Loucy (cell line): Measurements from ENCODE around the gene NPC1L1.

Experiments
- H2AFZ ChIP-seq: fragments of 200-600 bp; sonication (generic); 2 replicates; pipeline ENCODE4 v1.6.0; 2016; ENCODE audit warnings: antibody characterized with exemption, mild to moderate bottlenecking, low read length, moderate library complexity
- H3F3A ChIP-seq: fragments of 200-600 bp; 2 replicates; pipeline ENCODE4 v1.6.0; 2016; ENCODE audit warnings: antibody characterized with exemption, low read depth, mild to moderate bottlenecking
- H3K27me3 ChIP-seq: fragments of 200-600 bp; sonication (generic); 2 replicates; pipeline ENCODE4 v1.6.1; 2014; ENCODE audit warnings: low read length, mild to moderate bottlenecking; ENCODE audit not compliant: insufficient read depth, poor library complexity, severe bottlenecking
- H3K36me3 ChIP-seq: fragments of 200-600 bp; sonication (generic); 2 replicates; pipeline ENCODE4 v1.6.1; 2016; ENCODE audit warnings: low read length; ENCODE audit not compliant: insufficient read depth
- H3K4me1 ChIP-seq: fragments of 200-600 bp; sonication (generic); 2 replicates; pipeline ENCODE4 v1.5.1; 2014; ENCODE audit warnings: low read length, mild to moderate bottlenecking; ENCODE audit not compliant: insufficient read depth, poor library complexity, severe bottlenecking
- H3K4me2 ChIP-seq: fragments of 200-600 bp; sonication (generic); 2 replicates; pipeline ENCODE4 v1.6.0; 2014; ENCODE audit warnings: antibody characterized with exemption, low read length, low read depth, mild to moderate bottlenecking; ENCODE audit not compliant: poor library complexity, severe bottlenecking
- H3K4me3 ChIP-seq: fragments of 200-600 bp; sonication (generic); 2 replicates; pipeline ENCODE4 v1.5.1; 2014; ENCODE audit warnings: low read length, mild to moderate bottlenecking, mixed read lengths; ENCODE audit not compliant: poor library complexity, severe bottlenecking
- H3K79me2 ChIP-seq: fragments of 200-600 bp; sonication (generic); 2 replicates; pipeline ENCODE4 v1.6.1; 2014; ENCODE audit warnings: low read length; ENCODE audit not compliant: insufficient read depth
- H3K9ac ChIP-seq: fragments of 200-600 bp; sonication (generic); 2 replicates; pipeline ENCODE4 v1.6.0; 2014; ENCODE audit warnings: mild to moderate bottlenecking, low read depth, low read length, moderate library complexity; ENCODE audit not compliant: poor library complexity, severe bottlenecking
- H3K9me2 ChIP-seq: fragments of 200-600 bp; sonication (generic); replicated peaks from 2 replicates; pipeline ENCODE4 v1.6.1; 2016; ENCODE audit warnings: low read depth, low read length, mixed read lengths
- H3K9me3 ChIP-seq: fragments of 200-600 bp; sonication (generic); 2 replicates; pipeline ENCODE4 v1.6.1; 2014; ENCODE audit warnings: mild to moderate bottlenecking, antibody characterized with exemption, low read length, low read depth; ENCODE audit not compliant: insufficient read depth
- H4K20me1 ChIP-seq: fragments of 200-600 bp; sonication (generic); 2 replicates; pipeline ENCODE4 v1.6.0; 2014; ENCODE audit warnings: antibody characterized with exemption, low read length, mild to moderate bottlenecking; ENCODE audit not compliant: insufficient read depth, poor library complexity, severe bottlenecking
- EZH2phosphoT487 ChIP-seq: fragments of 200-600 bp; IDR thresholded peaks from 2 replicates; pipeline ENCODE4 v1.6.1; 2018; ENCODE audit warnings: antibody characterized with exemption, mild to moderate bottlenecking, moderate library complexity, borderline replicate concordance
- TF ChIP-seq, protein P1 (sequence below): fragments of 200-600 bp; sonication (generic); conservative IDR thresholded peaks from 2 replicates; pipeline ENCODE4 v1.5.1; 2014; ENCODE audit warnings: mild to moderate bottlenecking, antibody characterized with exemption, low read length

Gene NPC1L1

DNA sequence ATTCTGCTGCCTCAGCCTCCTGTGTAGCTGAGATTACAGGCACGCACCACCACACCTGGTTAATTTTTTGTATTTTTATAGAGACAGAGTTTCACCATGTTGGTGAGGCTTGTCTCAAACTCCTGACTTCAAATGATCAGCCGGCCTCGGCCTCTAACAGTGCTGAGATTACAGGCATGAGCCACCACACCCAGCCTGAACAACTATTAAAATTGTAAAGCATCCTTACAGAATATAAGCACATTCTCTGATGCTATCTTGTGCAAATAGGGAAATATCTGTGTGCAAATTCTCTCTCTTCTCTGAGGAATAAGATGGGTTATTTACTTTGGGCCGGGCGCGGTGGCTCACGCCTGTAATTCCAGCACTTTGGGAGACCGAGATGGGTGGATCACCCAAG is 63.2 kb downstream of the NPC1L1 start:
- Histone ChIP-seq H3K9me3 (peaks cover 7% of the 10 kb centered on the region; the same call in 1 of the 2 replicates), H4K20me1 (peaks cover 12% of the 10 kb centered on the region), H3K4me3 (no peak overlapping the region), H3K27me3 (no peaks in the 10 kb centered on the region), H2AFZ (no peak overlapping the region), H3K36me3 (peaks cover 60% of the 10 kb centered on the region; the same call in 1 of the 2 replicates), H3K9me2 (no peaks in the 10 kb centered on the region), H3K9ac (no peak overlapping the region), H3K4me1 (peaks cover 4% of the 10 kb centered on the region), H3K79me2 (peaks cover 32% of the 10 kb centered on the region), H3F3A (no peaks in the 10 kb centered on the region), H3K4me2 (no peak overlapping the region)
- no peak for TF ChIP-seq EZH2phosphoT487
- TF ChIP-seq, protein P1, sequence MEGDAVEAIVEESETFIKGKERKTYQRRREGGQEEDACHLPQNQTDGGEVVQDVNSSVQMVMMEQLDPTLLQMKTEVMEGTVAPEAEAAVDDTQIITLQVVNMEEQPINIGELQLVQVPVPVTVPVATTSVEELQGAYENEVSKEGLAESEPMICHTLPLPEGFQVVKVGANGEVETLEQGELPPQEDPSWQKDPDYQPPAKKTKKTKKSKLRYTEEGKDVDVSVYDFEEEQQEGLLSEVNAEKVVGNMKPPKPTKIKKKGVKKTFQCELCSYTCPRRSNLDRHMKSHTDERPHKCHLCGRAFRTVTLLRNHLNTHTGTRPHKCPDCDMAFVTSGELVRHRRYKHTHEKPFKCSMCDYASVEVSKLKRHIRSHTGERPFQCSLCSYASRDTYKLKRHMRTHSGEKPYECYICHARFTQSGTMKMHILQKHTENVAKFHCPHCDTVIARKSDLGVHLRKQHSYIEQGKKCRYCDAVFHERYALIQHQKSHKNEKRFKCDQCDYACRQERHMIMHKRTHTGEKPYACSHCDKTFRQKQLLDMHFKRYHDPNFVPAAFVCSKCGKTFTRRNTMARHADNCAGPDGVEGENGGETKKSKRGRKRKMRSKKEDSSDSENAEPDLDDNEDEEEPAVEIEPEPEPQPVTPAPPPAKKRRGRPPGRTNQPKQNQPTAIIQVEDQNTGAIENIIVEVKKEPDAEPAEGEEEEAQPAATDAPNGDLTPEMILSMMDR: no peak

DNA sequence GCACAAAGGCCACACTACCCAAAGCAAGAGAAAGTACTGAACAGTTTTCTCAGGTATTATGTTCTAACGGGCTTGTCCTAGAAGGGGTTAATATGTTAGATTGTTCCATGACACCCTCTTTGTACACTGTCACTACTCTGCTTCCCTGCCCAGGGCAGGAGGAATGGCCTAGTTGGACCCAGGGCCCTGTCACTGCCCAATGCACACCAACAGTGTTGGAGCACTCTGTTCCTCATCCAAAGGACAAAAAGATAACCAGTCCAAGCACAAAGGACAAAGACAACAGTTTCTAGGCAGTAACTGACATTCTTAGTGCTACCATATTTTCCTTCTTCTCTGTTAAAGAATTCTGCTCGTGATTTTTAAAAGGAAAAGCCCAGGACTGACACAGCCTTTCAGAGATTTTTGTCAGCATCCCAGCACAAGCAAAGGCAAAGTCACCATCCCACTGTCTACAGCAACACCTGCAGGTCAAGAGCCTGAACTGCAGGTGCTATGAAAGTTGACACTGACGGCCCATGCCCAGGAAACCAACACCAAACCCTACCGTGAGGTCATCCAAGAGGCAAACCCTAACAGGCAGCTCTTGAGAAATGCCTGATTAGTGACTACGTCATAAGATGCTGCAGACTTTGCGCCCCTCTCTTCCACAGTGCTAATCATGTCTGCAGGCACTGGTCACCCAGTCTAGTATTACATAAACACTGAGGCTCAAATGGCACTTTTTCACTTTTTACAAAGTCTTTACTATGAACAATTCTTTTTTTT is 63.9 kb downstream of the NPC1L1 start:
- Histone ChIP-seq H3K9ac (no peak overlapping the region), H3K4me3 (no peak overlapping the region), H3K79me2 (peaks cover 29% of the 10 kb centered on the region), H3K9me3 (no peaks in the 10 kb centered on the region; the same call in 1 of the 2 replicates), H3K9me2 (no peaks in the 10 kb centered on the region), H2AFZ (no peak overlapping the region), H3K4me2 (no peak overlapping the region), H3K36me3 (peaks cover 56% of the 10 kb centered on the region; the same call in 1 of the 2 replicates), H3F3A (no peaks in the 10 kb centered on the region), H3K4me1 (peaks cover 4% of the 10 kb centered on the region), H4K20me1 (peaks cover 18% of the 10 kb centered on the region), H3K27me3 (no peaks in the 10 kb centered on the region)
- TF ChIP-seq, protein P1: peak; percentile 99
- TF ChIP-seq EZH2phosphoT487: no peak

DNA sequence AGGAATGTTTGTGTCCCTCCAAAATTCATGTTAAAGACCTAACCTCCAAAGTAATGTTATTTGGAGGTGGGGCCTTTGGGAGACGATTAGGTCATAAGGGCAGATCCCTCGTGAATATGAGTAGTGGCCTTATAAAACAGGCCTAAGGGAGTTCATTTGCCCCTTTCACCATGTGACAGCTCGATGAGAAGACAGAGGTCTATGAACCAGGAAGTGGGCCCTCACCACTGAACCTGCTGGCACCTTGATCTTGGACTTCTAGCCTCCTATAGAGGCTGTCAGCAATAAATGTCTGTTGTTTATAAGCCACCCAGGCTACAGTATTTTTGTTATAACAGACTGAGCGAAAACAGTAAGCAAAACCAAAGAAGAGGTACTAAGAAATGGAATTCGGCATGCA is 64.8 kb downstream of the NPC1L1 start:
- peaks cover 4% of the 10 kb centered on the region for H3K4me1 ChIP-seq
- H3K9ac ChIP-seq: no peak overlapping the region
- no peaks in the 10 kb centered on the region for H3K9me3 ChIP-seq
- H3K9me2 ChIP-seq: no peaks in the 10 kb centered on the region
- TF ChIP-seq EZH2phosphoT487: no peak
- TF ChIP-seq, protein P1: no peak
- H3F3A ChIP-seq: no peaks in the 10 kb centered on the region
- H4K20me1 ChIP-seq: peaks cover 19% of the 10 kb centered on the region
- no peak overlapping the region for H3K4me2 ChIP-seq
- H3K27me3 ChIP-seq: no peaks in the 10 kb centered on the region
- peaks cover 33% of the 10 kb centered on the region for H3K79me2 ChIP-seq
- H2AFZ ChIP-seq: no peak overlapping the region
- peaks cover 54% of the 10 kb centered on the region; the same call in 1 of the 2 replicates for H3K36me3 ChIP-seq
- no peak overlapping the region for H3K4me3 ChIP-seq
